ENCODE data around the gene SOD2. TPM values are rescaled to one million over a fixed set of nuclear protein-coding genes. Genes with fewer than 3 reads are reported as not detected.
"Not testable (repeated sequence)": the region's sequence is repeated elsewhere in the genome, so short reads cannot be mapped to it uniquely, and the experiment has no call there.

The SOD2 gene
- total RNA-seq, 1 experiment from 2014 or later, result 98.6 TPM

DNA sequence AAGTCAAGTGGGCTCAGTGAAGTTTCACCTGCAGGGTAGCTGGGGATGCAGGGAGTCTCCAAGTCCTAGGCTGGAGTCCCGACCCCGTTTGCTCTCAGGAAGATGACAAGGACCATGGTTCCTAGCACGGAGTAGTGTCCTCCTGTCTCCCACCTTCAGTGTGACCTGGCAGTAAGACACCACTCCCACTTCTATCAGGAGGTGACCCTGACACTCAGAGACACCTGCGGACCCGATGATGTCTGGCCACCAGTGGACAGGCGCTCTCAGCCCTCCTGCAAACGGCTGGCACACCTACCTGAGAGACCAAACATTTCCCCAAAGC lies 1.1 kb downstream of the SOD2 start:
- Histone ChIP-seq H4K20me1 (ENCODE audit: insufficient read depth) (no peaks in the 10 kb centered on the region), H3K4me2 (ENCODE audit: low read length) (peak overlapping the region; percentile 88), H3K27ac (ENCODE audit: low read depth, low read length) (peak overlapping the region; percentile 79), H3K79me2 (ENCODE audit: insufficient read depth, low read length) (peaks cover 52% of the 10 kb centered on the region), H3K4me3 (replicated peaks in 1 of 2; ENCODE audit: low read depth in 1 of 2, low read length in 2 of 2) (peak overlapping the region; percentile 75 to 86), H3K36me3 (ENCODE audit: control insufficient read depth in 1 of 2, insufficient read depth in 2 of 2, low read length in 2 of 2) (peaks cover 5 to 14% of the 10 kb centered on the region in 2 experiments; a peak in 2 of 4 replicates), H3K9me3 (ENCODE audit: control insufficient read depth in 1 of 2, insufficient read depth in 1 of 2, low read depth in 1 of 2, low read length in 2 of 2) (no peaks in the 10 kb centered on the region), H3K27me3 (ENCODE audit: insufficient read depth, low read length) (no peaks in the 10 kb centered on the region), H3K9ac (ENCODE audit: low read length) (peak overlapping the region; percentile 86), H3K4me1 (ENCODE audit: control insufficient read depth in 1 of 2, insufficient read depth in 2 of 2, low read length in 2 of 2) (peaks cover 15 to 26% of the 10 kb centered on the region in 2 experiments), H2AFZ (ENCODE audit: low read depth, low read length, poor library complexity, severe bottlenecking) (no peak overlapping the region), H3K9me2 (ENCODE audit: insufficient read depth) (no peaks in the 10 kb centered on the region)
- RAD21 ChIA-PET (ENCODE audit: low non-redundant PET in 1 of 2, low total read pairs in 2 of 2, uncharacterized antibody in 2 of 2, unreplicated experiment in 2 of 2), result no interaction called here
- intact Hi-C loops (cut with micrococcal nuclease), result loop anchor here (1.0 to 10.0 kb wide), 4 partner anchors 161 to 703 kb away; no protein-coding TSS in a partner anchor
- POLR2A ChIA-PET, result interaction anchor here (0.9 to 1.3 kb wide), 3 partner anchors 12 to 97 kb away, joined by 3 to 4 read pairs (median 3); partner anchors contain the start of genes TCP1 and WTAP
- DNase-seq (ENCODE audit: low read depth, low spot score) (no peak), ATAC-seq (no peak)
- CTCF ChIA-PET, result interaction anchor here (0.8 to 1.5 kb wide), 3 partner anchors 8 to 160 kb away, joined by 3 read pairs; no protein-coding TSS in a partner anchor
- TF ChIP-seq, protein P1, sequence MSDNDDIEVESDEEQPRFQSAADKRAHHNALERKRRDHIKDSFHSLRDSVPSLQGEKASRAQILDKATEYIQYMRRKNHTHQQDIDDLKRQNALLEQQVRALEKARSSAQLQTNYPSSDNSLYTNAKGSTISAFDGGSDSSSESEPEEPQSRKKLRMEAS (IDR thresholded peaks at IDR 0.05), result no peak
- TF ChIP-seq JUND (IDR thresholded peaks at IDR 0.05) (no peak), EZH2phosphoT487 (IDR thresholded peaks at IDR 0.05; ENCODE audit: borderline replicate concordance) (no peak), RAD21 (IDR thresholded peaks at IDR 0.05; ENCODE audit: low read depth) (no peak)
- no TSS peak for BruUV-seq (replicated peaks)

DNA sequence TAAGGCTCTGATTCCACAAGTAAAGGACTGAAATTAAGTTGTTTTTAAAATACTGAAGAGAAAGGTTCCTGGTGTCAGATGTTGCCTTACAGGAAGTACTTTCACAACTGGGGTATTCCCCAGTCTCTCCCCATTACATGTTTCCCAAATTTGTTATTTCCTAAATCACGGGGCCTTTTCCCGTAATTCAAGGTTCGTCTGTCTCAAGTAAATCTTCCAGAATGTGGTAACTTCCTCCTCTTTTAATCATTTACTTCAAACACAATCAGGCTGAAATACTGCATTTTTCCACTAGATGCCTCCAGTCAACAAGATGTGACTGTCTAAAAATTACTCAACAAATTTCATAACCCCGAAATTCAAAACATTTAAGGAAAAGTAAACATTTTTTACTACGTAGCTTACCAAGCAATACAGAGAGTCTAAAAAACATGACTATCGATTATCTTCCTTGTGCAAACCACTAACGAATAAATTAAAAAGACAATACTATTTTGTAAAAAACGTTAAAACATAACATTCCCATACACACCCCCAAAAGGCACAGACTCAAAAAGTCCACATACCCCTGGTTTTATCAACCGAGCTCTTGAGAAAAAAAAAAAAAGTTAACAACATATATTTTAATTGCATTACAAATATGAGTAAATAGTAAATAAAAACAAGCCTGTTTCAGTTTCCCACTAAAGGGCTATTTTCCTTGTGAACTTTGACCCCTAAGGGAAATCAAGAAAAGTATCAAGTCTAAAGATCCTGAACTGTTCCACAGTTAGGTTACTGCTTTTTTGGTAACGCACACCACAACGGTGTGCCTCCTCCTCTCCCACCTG lies 1.7 kb downstream of the SOD2 start:
- intact Hi-C loops (cut with micrococcal nuclease), result loop anchor here (1.0 to 10.0 kb wide), 4 partner anchors 162 to 703 kb away; no protein-coding TSS in a partner anchor
- Histone ChIP-seq H4K20me1 (ENCODE audit: insufficient read depth) (no peaks in the 10 kb centered on the region), H2AFZ (ENCODE audit: low read depth, low read length, poor library complexity, severe bottlenecking) (no peak overlapping the region), H3K4me3 (replicated peaks in 1 of 2; ENCODE audit: low read depth in 1 of 2, low read length in 2 of 2) (peak overlapping the region; percentile 75 to 86), H3K9ac (ENCODE audit: low read length) (peak overlapping the region; percentile 86), H3K9me2 (ENCODE audit: insufficient read depth) (no peaks in the 10 kb centered on the region), H3K27ac (ENCODE audit: low read depth, low read length) (peak overlapping the region; percentile 27; the same call in 1 of the 2 replicates), H3K36me3 (ENCODE audit: control insufficient read depth in 1 of 2, insufficient read depth in 2 of 2, low read length in 2 of 2) (peaks cover 5 to 18% of the 10 kb centered on the region in 2 experiments; a peak in 2 of 4 replicates), H3K9me3 (ENCODE audit: control insufficient read depth in 1 of 2, insufficient read depth in 1 of 2, low read depth in 1 of 2, low read length in 2 of 2) (no peaks in the 10 kb centered on the region), H3K79me2 (ENCODE audit: insufficient read depth, low read length) (peaks cover 58% of the 10 kb centered on the region), H3K4me2 (ENCODE audit: low read length) (peak overlapping the region; percentile 88), H3K4me1 (ENCODE audit: control insufficient read depth in 1 of 2, insufficient read depth in 2 of 2, low read length in 2 of 2) (peaks cover 15 to 26% of the 10 kb centered on the region in 2 experiments), H3K27me3 (ENCODE audit: insufficient read depth, low read length) (no peaks in the 10 kb centered on the region)
- CTCF ChIA-PET, result interaction anchor here (0.8 to 1.5 kb wide), 4 partner anchors 7 to 160 kb away, joined by 3 read pairs; no protein-coding TSS in a partner anchor
- TF ChIP-seq FOSL1 (IDR thresholded peaks at IDR 0.05; ENCODE audit: low read depth), result 0 out of 2 replicates have a peak, but pooled peaks have one; percentile 6
- TF ChIP-seq, protein P2, sequence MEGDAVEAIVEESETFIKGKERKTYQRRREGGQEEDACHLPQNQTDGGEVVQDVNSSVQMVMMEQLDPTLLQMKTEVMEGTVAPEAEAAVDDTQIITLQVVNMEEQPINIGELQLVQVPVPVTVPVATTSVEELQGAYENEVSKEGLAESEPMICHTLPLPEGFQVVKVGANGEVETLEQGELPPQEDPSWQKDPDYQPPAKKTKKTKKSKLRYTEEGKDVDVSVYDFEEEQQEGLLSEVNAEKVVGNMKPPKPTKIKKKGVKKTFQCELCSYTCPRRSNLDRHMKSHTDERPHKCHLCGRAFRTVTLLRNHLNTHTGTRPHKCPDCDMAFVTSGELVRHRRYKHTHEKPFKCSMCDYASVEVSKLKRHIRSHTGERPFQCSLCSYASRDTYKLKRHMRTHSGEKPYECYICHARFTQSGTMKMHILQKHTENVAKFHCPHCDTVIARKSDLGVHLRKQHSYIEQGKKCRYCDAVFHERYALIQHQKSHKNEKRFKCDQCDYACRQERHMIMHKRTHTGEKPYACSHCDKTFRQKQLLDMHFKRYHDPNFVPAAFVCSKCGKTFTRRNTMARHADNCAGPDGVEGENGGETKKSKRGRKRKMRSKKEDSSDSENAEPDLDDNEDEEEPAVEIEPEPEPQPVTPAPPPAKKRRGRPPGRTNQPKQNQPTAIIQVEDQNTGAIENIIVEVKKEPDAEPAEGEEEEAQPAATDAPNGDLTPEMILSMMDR (IDR thresholded peaks at IDR 0.05 in 2 of 3, conservative IDR thresholded peaks at IDR 0.05 in 1 of 3; ENCODE audit: borderline replicate concordance in 1 of 3, insufficient read depth in 1 of 3, low read depth in 2 of 3, low read length in 2 of 3), result peak; percentile 59 to 73 (median 60); a peak in 5 of 6 replicates
- peak; percentile 86 for TF ChIP-seq RAD21 (IDR thresholded peaks at IDR 0.05; ENCODE audit: low read depth)
- TF ChIP-seq SIN3A (IDR thresholded peaks at IDR 0.05; ENCODE audit: low read depth), result no peak
- peak; percentile 71; the same call in 1 of the 2 replicates for TF ChIP-seq CEBPB (IDR thresholded peaks at IDR 0.05; ENCODE audit: low read depth)
- DNase-seq (ENCODE audit: low read depth, low spot score) (peak; percentile 55), ATAC-seq (no peak)
- RAD21 ChIA-PET (ENCODE audit: low non-redundant PET in 1 of 2, low total read pairs in 2 of 2, uncharacterized antibody in 2 of 2, unreplicated experiment in 2 of 2), result no interaction called here
- TSS peak; percentile 59 for BruUV-seq (replicated peaks)
- POLR2A ChIA-PET, result interaction anchor here (0.6 to 1.3 kb wide), 4 partner anchors 12 to 98 kb away, joined by 3 to 4 read pairs (median 3); partner anchors contain the start of genes TCP1 and WTAP

DNA sequence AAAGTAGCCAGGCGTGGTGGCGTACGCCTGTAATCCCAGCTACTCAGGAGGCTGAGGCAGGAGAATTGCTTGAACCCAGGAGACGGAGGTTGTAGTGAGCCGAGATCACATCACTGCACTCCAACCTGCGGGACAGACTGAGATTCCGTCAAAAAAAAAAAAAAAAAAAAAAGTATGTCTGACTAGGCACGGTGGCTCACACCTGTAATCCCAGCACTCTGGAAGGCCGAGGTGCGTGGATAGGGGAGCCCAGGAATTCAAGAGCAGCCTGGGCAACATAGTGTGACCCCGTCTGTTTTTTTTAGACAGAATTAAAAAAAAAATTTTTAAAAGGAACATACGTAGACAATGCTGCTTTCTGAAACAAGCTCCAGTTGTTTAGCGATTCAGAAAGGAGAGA lies 2.9 kb downstream of the SOD2 start:
- H2AFZ ChIP-seq (ENCODE audit: low read depth, low read length, poor library complexity, severe bottlenecking); H4K20me1 ChIP-seq (ENCODE audit: insufficient read depth); ATAC-seq; POLR2A ChIA-PET; H3K9me2 ChIP-seq (ENCODE audit: insufficient read depth); H3K9ac ChIP-seq (ENCODE audit: low read length); BruUV-seq (replicated peaks); DNase-seq (ENCODE audit: low read depth, low spot score); RAD21 ChIA-PET (ENCODE audit: low non-redundant PET in 1 of 2, low total read pairs in 2 of 2, uncharacterized antibody in 2 of 2, unreplicated experiment in 2 of 2); H3K4me3 ChIP-seq (replicated peaks in 1 of 2; ENCODE audit: low read depth in 1 of 2, low read length in 2 of 2); H3K9me3 ChIP-seq (ENCODE audit: control insufficient read depth in 1 of 2, insufficient read depth in 1 of 2, low read depth in 1 of 2, low read length in 2 of 2); CTCF ChIA-PET; H3K27ac ChIP-seq (ENCODE audit: low read depth, low read length); H3K4me2 ChIP-seq (ENCODE audit: low read length); H3K27me3 ChIP-seq (ENCODE audit: insufficient read depth, low read length): not testable (repeated sequence)
- peaks cover 68% of the 10 kb centered on the region for H3K79me2 ChIP-seq (ENCODE audit: insufficient read depth, low read length)
- peaks cover 8 to 25% of the 10 kb centered on the region in 2 experiments; a peak in 3 of 4 replicates for H3K36me3 ChIP-seq (ENCODE audit: control insufficient read depth in 1 of 2, insufficient read depth in 2 of 2, low read length in 2 of 2)
- peaks cover 15 to 26% of the 10 kb centered on the region in 2 experiments for H3K4me1 ChIP-seq (ENCODE audit: control insufficient read depth in 1 of 2, insufficient read depth in 2 of 2, low read length in 2 of 2)
- intact Hi-C loops (cut with micrococcal nuclease), result loop anchor here (10.0 kb wide), 1 partner anchor 705 kb away; no protein-coding TSS in a partner anchor
